CD8-positive, alpha-beta memory T cell (primary cell): ENCODE measurements around the gene FOXI2. TPM values are rescaled to one million over a fixed set of nuclear protein-coding genes. Genes with fewer than 3 reads are reported as not detected.

Experiments
- CTCF ChIA-PET: fragments of 350-600 bp; sonication (Branson Sonifier 250); formaldehyde crosslinking; loops from one replicate; lab custom pipeline; 2021; ENCODE audit warnings: antibody characterized with exemption; lab: Charles Lee
- POLR2A ChIA-PET: fragments of 350-600 bp; sonication (Branson Sonifier 250); formaldehyde crosslinking; loops from one replicate; lab custom pipeline; 2021; ENCODE audit warnings: antibody characterized with exemption; lab: Charles Lee
- DNase-seq, 5 donors: peaks; one replicate each; pipeline versions ENCODE4 v3.0.0 to v3.0.0-alpha.2; 2020 to 2022; ENCODE audit warnings: mixed read lengths in 1 of 5
- H3K27ac ChIP-seq: one replicate; pipeline ENCODE4 v1.7.0; 2013; ENCODE audit warnings: low read depth, mild to moderate bottlenecking, low read length, moderate library complexity
- H3K27me3 ChIP-seq: 2 replicates; pipeline ENCODE4 v1.7.0; 2013; ENCODE audit warnings: low read length, mild to moderate bottlenecking; ENCODE audit not compliant: insufficient read depth, poor library complexity, severe bottlenecking
- H3K36me3 ChIP-seq: 2 replicates; pipeline ENCODE4 v1.7.0; 2013; ENCODE audit warnings: mild to moderate bottlenecking, low read length, moderate library complexity; ENCODE audit not compliant: insufficient read depth
- H3K4me1 ChIP-seq: 2 replicates; pipeline ENCODE4 v1.7.0; 2013; ENCODE audit warnings: mild to moderate bottlenecking, low read length, moderate library complexity; ENCODE audit not compliant: insufficient read depth
- H3K4me3 ChIP-seq: 2 replicates; pipeline ENCODE4 v1.7.0; 2013; ENCODE audit warnings: mild to moderate bottlenecking, low read length
- H3K9me3 ChIP-seq: 2 replicates; pipeline ENCODE4 v1.7.0; 2013; ENCODE audit warnings: mild to moderate bottlenecking, low read length
- H3K27ac Mint-ChIP-seq, 8 donors: one replicate each; pipeline ENCODE4 v1.8.0; 2020 to 2021; ENCODE audit warnings: mixed read lengths in 8 of 8, mild to moderate bottlenecking in 6 of 8, inconsistent platforms in 3 of 8, moderate library complexity in 3 of 8
- H3K27me3 Mint-ChIP-seq, 2 donors: one replicate each; pipeline ENCODE4 v1.8.0; 2020 to 2021; ENCODE audit warnings: mixed read lengths in 2 of 2, mild to moderate bottlenecking in 1 of 2, moderate library complexity in 1 of 2
- H3K36me3 Mint-ChIP-seq, 3 donors: one replicate each; pipeline ENCODE4 v1.8.0; 2020 to 2021; ENCODE audit warnings: mixed read lengths in 3 of 3, inconsistent platforms in 1 of 3, mild to moderate bottlenecking in 1 of 3
- H3K4me1 Mint-ChIP-seq, 3 donors: one replicate each; pipeline ENCODE4 v1.8.0; 2020 to 2021; ENCODE audit warnings: mixed read lengths in 3 of 3, inconsistent platforms in 1 of 3, mild to moderate bottlenecking in 1 of 3
- H3K4me3 Mint-ChIP-seq, 7 donors: one replicate each; pipeline ENCODE4 v1.8.0; 2020 to 2021; ENCODE audit warnings: mixed read lengths in 7 of 7, mild to moderate bottlenecking in 6 of 7, moderate library complexity in 4 of 7, inconsistent platforms in 2 of 7
- H3K9me3 Mint-ChIP-seq, 5 donors: one replicate each; pipeline ENCODE4 v1.8.0; 2020 to 2022; ENCODE audit warnings: mixed read lengths in 5 of 5, mild to moderate bottlenecking in 3 of 5, moderate library complexity in 2 of 5, inconsistent platforms in 1 of 5
- polyA plus RNA-seq: library from polyadenylated mRNA; unstranded; fragments of 300-500 nt; fragmentation: Illumina TruSeq; gene quantifications from one replicate; pipeline ENCODE4 v1.2.3, GENCODE V29; 2021
- total RNA-seq, 2 experiments: library from RNA; stranded (reverse); gene quantifications; one replicate each; pipeline ENCODE4 v1.2.3, GENCODE V29; 2021

FOXI2 gene
- total RNA-seq (not detected), polyA plus RNA-seq (not detected)

GRCh38 chr10:127736915-127737562 lies at the start of gene FOXI2:
Gene FOXI2, plus strand, starts transcription at chr10:127737185. Its CDS starts 89 bp downstream, at chr10:127737274.
- Mint-ChIP-seq H3K27me3 (peaks cover 30 to 32% of the 10 kb centered on the region in 2 donors), H3K27ac (no peak within 1 kb of the TSS), H3K36me3 (no peaks in the 10 kb centered on the region), H3K4me3 (no peak within 1 kb of the TSS), H3K4me1 (no peaks in the 10 kb centered on the region), H3K9me3 (peaks cover 0 to 2% (median 0%) of the 10 kb centered on the region in 5 donors)
- no peaks in the 10 kb centered on the region for H3K27me3 ChIP-seq
- POLR2A ChIA-PET: no interaction called here
- H3K4me3 ChIP-seq: no peak within 1 kb of the TSS
- CTCF ChIA-PET: no interaction called here
- H3K9me3 ChIP-seq: no peaks in the 10 kb centered on the region
- H3K4me1 ChIP-seq: no peaks in the 10 kb centered on the region
- no peak for DNase-seq
- H3K36me3 ChIP-seq: no peaks in the 10 kb centered on the region
- H3K27ac ChIP-seq: no peak within 1 kb of the TSS

- H3K27ac ChIP-seq: no peak overlapping the region
- Mint-ChIP-seq H3K4me1 (no peaks in the 10 kb centered on the region), H3K36me3 (no peaks in the 10 kb centered on the region), H3K9me3 (peaks cover 0 to 2% (median 0%) of the 10 kb centered on the region in 5 donors), H3K4me3 (no peak overlapping the region), H3K27ac (no peak overlapping the region), H3K27me3 (no peaks in the 10 kb centered on the region)
- no peak for DNase-seq
- no peaks in the 10 kb centered on the region for H3K9me3 ChIP-seq
- ChIA-PET CTCF (no interaction called here), POLR2A (no interaction called here)
- H3K27me3 ChIP-seq: no peaks in the 10 kb centered on the region
- no peaks in the 10 kb centered on the region for H3K4me1 ChIP-seq
- H3K4me3 ChIP-seq: no peak overlapping the region
- no peaks in the 10 kb centered on the region for H3K36me3 ChIP-seq
Observed at GRCh38 chr10:127687548-127687947, 49.4 kb upstream of the FOXI2 start.

- no peaks in the 10 kb centered on the region for H3K36me3 ChIP-seq
- ChIA-PET POLR2A (no interaction called here), CTCF (no interaction called here)
- no peaks in the 10 kb centered on the region for H3K4me1 ChIP-seq
- H3K4me1 Mint-ChIP-seq: no peaks in the 10 kb centered on the region
- H3K36me3 Mint-ChIP-seq: no peaks in the 10 kb centered on the region
- H3K9me3 Mint-ChIP-seq: peaks cover 0 to 2% (median 0%) of the 10 kb centered on the region in 5 donors
- H3K4me3 ChIP-seq: no peak overlapping the region
- H3K27ac ChIP-seq: no peak overlapping the region
- no peak overlapping the region for H3K4me3 Mint-ChIP-seq
- DNase-seq: no peak
- no peaks in the 10 kb centered on the region for H3K27me3 ChIP-seq
- no peaks in the 10 kb centered on the region for H3K27me3 Mint-ChIP-seq
- no peaks in the 10 kb centered on the region for H3K9me3 ChIP-seq
- H3K27ac Mint-ChIP-seq: no peak overlapping the region
Observed at GRCh38 chr10:127690176-127690835, 46.7 kb upstream of the FOXI2 start.

GRCh38 chr10:127694580-127695193 lies 42.3 kb upstream of the FOXI2 start:
- DNase-seq: no peak
- Mint-ChIP-seq H3K36me3 (no peaks in the 10 kb centered on the region), H3K27me3 (peaks cover 0 to 6% of the 10 kb centered on the region in 2 donors), H3K9me3 (peaks cover 0 to 2% (median 0%) of the 10 kb centered on the region in 5 donors), H3K4me3 (no peak overlapping the region), H3K4me1 (no peaks in the 10 kb centered on the region), H3K27ac (no peak overlapping the region)
- no peak overlapping the region for H3K4me3 ChIP-seq
- no peaks in the 10 kb centered on the region for H3K4me1 ChIP-seq
- H3K9me3 ChIP-seq: no peaks in the 10 kb centered on the region
- ChIA-PET POLR2A (no interaction called here), CTCF (no interaction called here)
- H3K27me3 ChIP-seq: no peaks in the 10 kb centered on the region
- no peaks in the 10 kb centered on the region for H3K36me3 ChIP-seq
- H3K27ac ChIP-seq: no peak overlapping the region

GRCh38 chr10:127695431-127695830 lies 41.6 kb upstream of the FOXI2 start:
- H3K4me3 Mint-ChIP-seq: no peak overlapping the region
- no peaks in the 10 kb centered on the region for H3K36me3 Mint-ChIP-seq
- Histone ChIP-seq H3K4me1 (no peaks in the 10 kb centered on the region), H3K36me3 (no peaks in the 10 kb centered on the region), H3K27me3 (no peaks in the 10 kb centered on the region), H3K27ac (no peak overlapping the region), H3K4me3 (no peak overlapping the region), H3K9me3 (no peaks in the 10 kb centered on the region)
- no peak overlapping the region for H3K27ac Mint-ChIP-seq
- POLR2A ChIA-PET: no interaction called here
- DNase-seq: no peak
- CTCF ChIA-PET: no interaction called here
- H3K4me1 Mint-ChIP-seq: no peaks in the 10 kb centered on the region
- H3K9me3 Mint-ChIP-seq: peaks cover 0 to 2% (median 0%) of the 10 kb centered on the region in 5 donors
- peaks cover 0 to 8% of the 10 kb centered on the region in 2 donors for H3K27me3 Mint-ChIP-seq

- CTCF ChIA-PET: no interaction called here
- H3K27me3 Mint-ChIP-seq: peaks cover 8 to 14% of the 10 kb centered on the region in 2 donors
- no peak overlapping the region for H3K4me3 Mint-ChIP-seq
Observed at GRCh38 chr10:127698886-127699285, 38.1 kb upstream of the FOXI2 start.

GRCh38 chr10:127699311-127699710 lies 37.7 kb upstream of the FOXI2 start:
- Mint-ChIP-seq H3K9me3 (peaks cover 0 to 4% (median 2%) of the 10 kb centered on the region in 5 donors), H3K27ac (no peak overlapping the region), H3K36me3 (no peaks in the 10 kb centered on the region), H3K27me3 (peaks cover 8 to 14% of the 10 kb centered on the region in 2 donors), H3K4me3 (no peak overlapping the region), H3K4me1 (no peaks in the 10 kb centered on the region)
- DNase-seq: no peak
- H3K27ac ChIP-seq: no peak overlapping the region
- no peaks in the 10 kb centered on the region for H3K27me3 ChIP-seq
- ChIA-PET POLR2A (no interaction called here), CTCF (no interaction called here)
- no peaks in the 10 kb centered on the region for H3K36me3 ChIP-seq
- H3K9me3 ChIP-seq: no peaks in the 10 kb centered on the region
- H3K4me1 ChIP-seq: no peaks in the 10 kb centered on the region
- H3K4me3 ChIP-seq: no peak overlapping the region

More at GRCh38 chr10:127698886-127699285, 38.1 kb upstream of the FOXI2 start:
- no peak for DNase-seq
- Histone ChIP-seq H3K4me3 (no peak overlapping the region), H3K27me3 (no peaks in the 10 kb centered on the region), H3K4me1 (no peaks in the 10 kb centered on the region), H3K36me3 (no peaks in the 10 kb centered on the region), H3K9me3 (no peaks in the 10 kb centered on the region), H3K27ac (no peak overlapping the region)
- Mint-ChIP-seq H3K36me3 (no peaks in the 10 kb centered on the region), H3K27ac (no peak overlapping the region), H3K9me3 (peaks cover 0 to 4% (median 2%) of the 10 kb centered on the region in 5 donors), H3K4me1 (no peaks in the 10 kb centered on the region)
- POLR2A ChIA-PET: no interaction called here

- H3K4me3 Mint-ChIP-seq: no peak overlapping the region
- POLR2A ChIA-PET: no interaction called here
- peaks cover 0 to 7% (median 2%) of the 10 kb centered on the region in 5 donors for H3K9me3 Mint-ChIP-seq
Observed at GRCh38 chr10:127702271-127702670, 34.7 kb upstream of the FOXI2 start.

More at GRCh38 chr10:127702271-127702670, 34.7 kb upstream of the FOXI2 start:
- DNase-seq: no peak
- Mint-ChIP-seq H3K4me1 (no peaks in the 10 kb centered on the region), H3K27me3 (peaks cover 8 to 12% of the 10 kb centered on the region in 2 donors), H3K27ac (no peak overlapping the region), H3K36me3 (no peaks in the 10 kb centered on the region)
- Histone ChIP-seq H3K36me3 (no peaks in the 10 kb centered on the region), H3K27ac (no peak overlapping the region), H3K9me3 (no peaks in the 10 kb centered on the region), H3K4me1 (no peaks in the 10 kb centered on the region), H3K27me3 (no peaks in the 10 kb centered on the region), H3K4me3 (no peak overlapping the region)
- CTCF ChIA-PET: no interaction called here
